Erythroblast (primary cell): Measurements from ENCODE around the gene OR6C65.

Experiments used
- GATA1 ChIP-seq: IDR thresholded peaks from 2 replicates; pipeline ENCODE4 v1.6.1; 2011; ENCODE audit warnings: low read depth, mild to moderate bottlenecking, control low read depth, low read length, moderate library complexity
- POLR2A ChIP-seq: IDR thresholded peaks from 2 replicates; pipeline ENCODE4 v1.6.1; 2011; ENCODE audit warnings: mild to moderate bottlenecking, low read length

DNA sequence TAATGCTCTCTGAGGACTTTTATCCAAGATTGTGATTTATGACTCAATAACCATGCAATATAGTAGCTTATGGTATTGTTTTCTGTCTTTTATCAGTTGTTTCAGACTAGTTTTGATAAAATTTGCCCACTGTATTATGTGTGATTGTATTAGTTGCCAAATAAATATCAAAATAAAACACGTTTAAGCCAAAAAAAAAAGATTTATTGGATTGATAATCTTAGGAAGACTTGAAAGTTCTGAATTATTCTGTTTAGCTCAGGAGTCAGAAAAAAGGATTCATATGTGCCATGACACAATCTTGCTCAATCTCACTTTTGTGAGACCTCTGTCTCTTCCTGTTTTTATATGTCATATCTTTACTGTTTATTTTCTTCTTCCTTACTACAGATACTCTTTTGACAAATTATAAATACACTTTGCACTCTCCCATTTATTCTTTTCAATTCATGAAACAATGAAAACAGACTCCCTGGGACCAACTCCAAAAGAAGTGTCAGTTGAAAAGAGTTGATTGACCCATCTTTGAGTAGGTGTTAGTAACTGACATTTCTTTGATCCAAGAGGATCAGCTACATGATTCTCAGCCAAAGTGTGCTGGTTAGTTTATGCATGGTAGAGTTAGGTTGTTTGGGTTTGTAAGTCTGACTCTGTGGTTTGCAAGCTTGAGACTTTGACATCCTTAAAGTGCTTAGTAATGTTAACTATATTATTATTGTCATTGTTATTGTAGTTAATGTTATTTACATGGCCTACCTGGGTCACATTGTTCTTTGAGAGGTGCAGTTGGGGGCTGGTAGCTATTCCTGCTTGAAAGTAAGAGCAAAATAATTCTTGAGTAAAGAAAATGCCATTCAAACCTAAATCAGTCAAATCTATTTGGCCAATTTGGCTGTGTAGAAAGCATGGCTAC, 28.3 kb downstream of the OR6C65 start:
- TF ChIP-seq POLR2A, result no peak
- TF ChIP-seq GATA1, result no peak
